Uterus (tissue), 4 donors: ENCODE results near the gene KLK11. TPM values are rescaled to one million over a fixed set of nuclear protein-coding genes. Genes with fewer than 3 reads are reported as not detected.

Experiments
- DNase-seq, 2 donors: peaks; one replicate each; pipeline ENCODE4 v3.0.0-alpha.2; 2019 to 2020
- H3K27ac ChIP-seq, 2 donors: fragments of 200-600 bp; sonication (generic); 1 replicate in 1 of 2; 2 replicates in 1 of 2; pipeline ENCODE4 v1.5.1; 2016 to 2018
- H3K27me3 ChIP-seq, 2 donors: fragments of 200-600 bp; sonication (generic); one replicate each; pipeline ENCODE4 v1.5.1; 2018 to 2019; ENCODE audit warnings: control low read depth in 1 of 2
- H3K36me3 ChIP-seq, 2 donors: fragments of 200-600 bp; sonication (generic); one replicate each; pipeline ENCODE4 v1.5.1; 2019; ENCODE audit warnings: control low read depth in 1 of 2
- H3K4me1 ChIP-seq, 2 donors: fragments of 200-600 bp; sonication (generic); one replicate each; pipeline ENCODE4 v1.5.1; 2018 to 2019; ENCODE audit warnings: control low read depth in 1 of 2
- H3K4me3 ChIP-seq, 2 donors: fragments of 200-600 bp; sonication (generic); 1 replicate in 1 of 2; 2 replicates in 1 of 2; pipeline ENCODE4 v1.5.1; 2018 to 2019; ENCODE audit warnings: mild to moderate bottlenecking in 1 of 2
- H3K9me3 ChIP-seq, 2 donors: fragments of 200-600 bp; sonication (generic); one replicate each; pipeline ENCODE4 v1.5.1; 2019; ENCODE audit warnings: control low read depth in 1 of 2
- POLR2A ChIP-seq, 2 donors: fragments of 450-650 bp; IDR thresholded peaks; one replicate each; pipeline ENCODE4 v1.6.1; 2016; ENCODE audit warnings: antibody characterized with exemption in 2 of 2, mild to moderate bottlenecking in 1 of 2, moderate library complexity in 1 of 2
- intact Hi-C: fragments of 100-400 bp; cut with DNase I; formaldehyde crosslinking; loops from one replicate; pipeline ENCODE4 v1.15.1; 2023; ENCODE audit warnings: low total_unique reads
- total RNA-seq, 4 donors: library from RNA; depleted of rRNA in 3 of 4; stranded (reverse); fragments of >200 nt in 3 of 4; gene quantifications; one replicate each; pipeline versions ENCODE4 v1.1.0 to v1.2.4, GENCODE V29; 2014 to 2023
- TF ChIP-seq, protein P1 (sequence below), 4 experiments: fragments of 200-600 bp in 2 of 4; fragments of 450-650 bp in 2 of 4; sonication (generic) in 2 of 4; IDR thresholded peaks; one replicate each; pipeline ENCODE4 v1.5.1; 2016 to 2019; ENCODE audit warnings: antibody characterized with exemption in 4 of 4, mild to moderate bottlenecking in 2 of 4, moderate library complexity in 1 of 4
- donor health status: DM: yes; HTN: yes; CAD: no.

Gene KLK11
- total RNA-seq, 4 donors from 2014 or later, result 1.3 to 2.0 TPM; not detected in 2

DNA sequence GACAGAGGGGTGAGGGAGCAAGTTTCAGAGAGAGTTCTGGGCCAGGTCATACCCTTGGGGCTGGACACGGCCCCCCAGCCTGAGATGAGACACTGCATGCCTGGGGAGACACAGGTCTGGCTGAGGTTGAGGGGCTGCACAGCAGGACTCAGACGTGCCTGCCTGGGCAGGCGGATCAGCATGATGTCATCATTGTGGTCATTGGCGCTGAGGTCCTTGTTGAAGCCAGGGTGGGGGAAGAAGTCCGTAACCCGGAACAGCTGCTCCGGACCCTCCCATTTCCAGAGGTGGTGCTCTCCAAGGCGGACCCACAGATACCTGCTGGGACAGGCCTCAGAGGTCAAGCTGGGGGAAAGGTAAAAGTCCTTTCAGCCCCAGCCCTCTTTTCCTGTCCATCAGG is 20.0 kb downstream of the KLK11 start:
- intact Hi-C loops, result no loop called here
- H3K36me3 ChIP-seq, result no peaks in the 10 kb centered on the region
- no peak overlapping the region for H3K27ac ChIP-seq
- no peaks in the 10 kb centered on the region for H3K9me3 ChIP-seq
- no peak overlapping the region for H3K4me3 ChIP-seq
- H3K27me3 ChIP-seq, result peaks cover 0 to 7% of the 10 kb centered on the region in 2 donors
- H3K4me1 ChIP-seq, result no peaks in the 10 kb centered on the region
- TF ChIP-seq, protein P1, sequence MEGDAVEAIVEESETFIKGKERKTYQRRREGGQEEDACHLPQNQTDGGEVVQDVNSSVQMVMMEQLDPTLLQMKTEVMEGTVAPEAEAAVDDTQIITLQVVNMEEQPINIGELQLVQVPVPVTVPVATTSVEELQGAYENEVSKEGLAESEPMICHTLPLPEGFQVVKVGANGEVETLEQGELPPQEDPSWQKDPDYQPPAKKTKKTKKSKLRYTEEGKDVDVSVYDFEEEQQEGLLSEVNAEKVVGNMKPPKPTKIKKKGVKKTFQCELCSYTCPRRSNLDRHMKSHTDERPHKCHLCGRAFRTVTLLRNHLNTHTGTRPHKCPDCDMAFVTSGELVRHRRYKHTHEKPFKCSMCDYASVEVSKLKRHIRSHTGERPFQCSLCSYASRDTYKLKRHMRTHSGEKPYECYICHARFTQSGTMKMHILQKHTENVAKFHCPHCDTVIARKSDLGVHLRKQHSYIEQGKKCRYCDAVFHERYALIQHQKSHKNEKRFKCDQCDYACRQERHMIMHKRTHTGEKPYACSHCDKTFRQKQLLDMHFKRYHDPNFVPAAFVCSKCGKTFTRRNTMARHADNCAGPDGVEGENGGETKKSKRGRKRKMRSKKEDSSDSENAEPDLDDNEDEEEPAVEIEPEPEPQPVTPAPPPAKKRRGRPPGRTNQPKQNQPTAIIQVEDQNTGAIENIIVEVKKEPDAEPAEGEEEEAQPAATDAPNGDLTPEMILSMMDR (IDR thresholded peaks at IDR 0.05), result no peak
- no peak for TF ChIP-seq POLR2A (IDR thresholded peaks at IDR 0.05)
- DNase-seq, result no peak

DNA sequence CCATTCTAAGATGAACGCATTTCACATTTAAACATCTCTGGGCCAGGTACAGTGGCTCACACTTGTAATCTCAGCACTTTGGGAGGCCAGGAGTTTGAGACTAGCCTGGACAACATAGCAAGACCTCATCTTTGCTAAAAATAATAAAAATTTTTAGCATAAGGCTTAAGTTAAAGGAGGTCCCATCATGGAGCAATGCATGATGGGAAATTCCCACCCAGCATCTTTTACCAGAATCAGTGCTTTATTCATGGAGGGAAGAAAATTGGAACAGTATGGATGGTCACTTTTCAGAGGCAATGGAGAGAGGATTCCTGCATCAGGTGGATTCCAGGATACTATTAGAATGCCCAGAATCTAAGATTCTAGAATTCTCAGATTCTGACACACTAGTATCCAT is 21.2 kb downstream of the KLK11 start:
- H3K27ac ChIP-seq, result no peak overlapping the region
- DNase-seq, result no peak
- intact Hi-C loops, result no loop called here
- H3K4me1 ChIP-seq, result no peaks in the 10 kb centered on the region
- H3K27me3 ChIP-seq, result peaks cover 0 to 12% of the 10 kb centered on the region in 2 donors
- H3K9me3 ChIP-seq, result no peaks in the 10 kb centered on the region
- no peak overlapping the region for H3K4me3 ChIP-seq
- no peaks in the 10 kb centered on the region for H3K36me3 ChIP-seq
- no peak for TF ChIP-seq POLR2A (IDR thresholded peaks at IDR 0.05)
- TF ChIP-seq, protein P1 (IDR thresholded peaks at IDR 0.05), result no peak

DNA sequence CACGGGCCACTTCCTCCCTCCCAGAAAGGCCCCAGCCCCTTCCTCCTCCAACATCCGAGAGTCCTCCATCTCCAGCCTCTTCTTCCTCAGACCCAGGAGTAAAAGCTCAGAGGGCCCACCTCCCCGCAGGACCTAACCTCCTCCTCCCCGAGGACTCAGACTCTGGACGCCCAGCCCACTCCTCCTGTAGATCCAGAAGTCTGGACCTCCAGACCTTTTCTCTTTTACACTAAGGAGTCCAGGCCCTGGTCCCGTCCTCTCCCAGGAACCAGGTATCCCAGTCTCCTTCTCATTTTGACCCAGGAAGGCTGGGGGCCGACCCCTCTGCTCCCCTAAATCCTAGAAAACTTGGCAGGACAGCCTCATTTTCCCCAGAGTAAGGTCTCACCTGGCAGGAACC is 23.1 kb downstream of the KLK11 start:
- intact Hi-C loops, result no loop called here
- TF ChIP-seq, protein P1 (IDR thresholded peaks at IDR 0.05), result no peak
- no peak for TF ChIP-seq POLR2A (IDR thresholded peaks at IDR 0.05)
- H3K9me3 ChIP-seq, result no peaks in the 10 kb centered on the region
- H3K36me3 ChIP-seq, result no peaks in the 10 kb centered on the region
- no peak overlapping the region for H3K4me3 ChIP-seq
- no peak for DNase-seq
- peaks cover 0 to 12% of the 10 kb centered on the region in 2 donors for H3K27me3 ChIP-seq
- no peak overlapping the region for H3K27ac ChIP-seq
- H3K4me1 ChIP-seq, result no peaks in the 10 kb centered on the region

DNA sequence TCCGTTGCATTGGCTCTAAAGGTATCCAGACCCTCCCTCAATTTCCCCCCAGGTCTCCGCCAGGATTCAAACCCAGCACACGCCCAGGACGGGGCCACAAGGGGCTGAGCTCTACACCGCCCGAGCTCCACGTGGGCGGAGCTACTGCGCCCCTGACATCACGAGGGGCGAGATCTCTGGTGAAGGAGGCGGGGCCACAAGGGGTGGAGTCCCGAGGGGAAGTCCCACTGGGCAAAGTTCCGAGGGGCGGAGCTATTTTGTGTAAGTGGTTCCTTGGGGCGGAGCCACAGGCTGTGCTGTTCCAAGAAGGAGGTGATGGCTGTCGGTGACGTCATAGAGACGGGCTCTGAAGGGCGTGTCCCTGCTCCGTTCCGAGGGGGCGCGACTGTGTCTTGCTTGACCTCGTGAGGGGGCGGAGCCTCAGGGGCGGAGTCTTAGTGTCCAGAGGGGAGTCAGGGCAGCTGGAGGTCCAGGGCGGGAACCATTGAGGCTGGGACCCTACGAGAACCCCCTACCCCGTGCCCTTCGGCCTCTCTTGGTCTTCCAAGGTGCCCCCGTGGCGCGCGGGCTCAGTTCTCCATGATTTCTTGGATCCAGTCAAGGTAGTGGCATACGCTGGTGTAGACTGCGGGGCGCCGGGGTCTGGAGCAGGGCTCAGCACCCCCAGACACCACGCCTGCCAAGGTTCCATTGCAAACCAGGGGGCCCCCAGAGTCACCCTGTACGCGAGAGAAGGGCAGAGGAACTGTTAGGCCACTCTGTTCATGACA is 23.7 kb downstream of the KLK11 start:
- Histone ChIP-seq H3K4me1 (no peaks in the 10 kb centered on the region), H3K27ac (no peak overlapping the region), H3K9me3 (no peaks in the 10 kb centered on the region), H3K27me3 (peaks cover 0 to 12% of the 10 kb centered on the region in 2 donors), H3K4me3 (no peak overlapping the region), H3K36me3 (no peaks in the 10 kb centered on the region)
- no peak for DNase-seq
- TF ChIP-seq POLR2A (IDR thresholded peaks at IDR 0.05), result peak in 1 of 2 donors; percentile 19
- TF ChIP-seq, protein P1 (IDR thresholded peaks at IDR 0.05), result no peak
- intact Hi-C loops, result no loop called here

- H3K9me3 ChIP-seq, result no peaks in the 10 kb centered on the region
- DNase-seq, result no peak
- no peaks in the 10 kb centered on the region for H3K4me1 ChIP-seq
- TF ChIP-seq, protein P1 (IDR thresholded peaks at IDR 0.05), result no peak
- no peak for TF ChIP-seq POLR2A (IDR thresholded peaks at IDR 0.05)
- H3K27ac ChIP-seq, result no peak overlapping the region
- H3K27me3 ChIP-seq, result peaks cover 0 to 12% of the 10 kb centered on the region in 2 donors
- no peaks in the 10 kb centered on the region for H3K36me3 ChIP-seq
- H3K4me3 ChIP-seq, result no peak overlapping the region
- intact Hi-C loops, result no loop called here
Measured at GRCh38 chr19:51002089-51002532, 24.3 kb downstream of the KLK11 start.
